ENCODE results near the gene GNRHR.
"Not testable (repeated sequence)": the region's sequence is repeated elsewhere in the genome, so short reads cannot be mapped to it uniquely, and the experiment has no call there.

Gene GNRHR

GRCh38 chr4:67730511-67730910, 23.7 kb downstream of the GNRHR start:
- FAIRE-seq; DNase-seq (ENCODE audit: insufficient read length, low spot score): not testable (repeated sequence)

- no peak for DNase-seq (ENCODE audit: insufficient read length, low spot score)
- no peak for FAIRE-seq
These were observed 26.9 kb downstream of the GNRHR start for GRCh38 chr4:67727124-67727850.

- no peak for FAIRE-seq
These were observed 28.2 kb downstream of the GNRHR start for GRCh38 chr4:67725981-67726380.

GRCh38 chr4:67725132-67725531, 29.1 kb downstream of the GNRHR start:
- DNase-seq (ENCODE audit: insufficient read length, low spot score) (no peak), FAIRE-seq (no peak)

More at GRCh38 chr4:67725981-67726380, 28.2 kb downstream of the GNRHR start:
- no peak for DNase-seq (ENCODE audit: insufficient read length, low spot score)

- FAIRE-seq (no peak), DNase-seq (ENCODE audit: insufficient read length, low spot score) (no peak)
These were observed 30.2 kb downstream of the GNRHR start for GRCh38 chr4:67723949-67724348.

GRCh38 chr4:67723341-67723740, 30.8 kb downstream of the GNRHR start:
- FAIRE-seq (no peak), DNase-seq (ENCODE audit: insufficient read length, low spot score) (no peak)

- FAIRE-seq (no peak), DNase-seq (ENCODE audit: insufficient read length, low spot score) (no peak)
These were observed 32.2 kb downstream of the GNRHR start for GRCh38 chr4:67721770-67722597.

GRCh38 chr4:67721315-67721769, 32.8 kb downstream of the GNRHR start:
- no peak for FAIRE-seq

GRCh38 chr4:67719953-67720617, 34.1 kb downstream of the GNRHR start:
- FAIRE-seq (no peak), DNase-seq (ENCODE audit: insufficient read length, low spot score) (no peak)

More at GRCh38 chr4:67721315-67721769, 32.8 kb downstream of the GNRHR start:
- no peak for DNase-seq (ENCODE audit: insufficient read length, low spot score)

- no peak for DNase-seq (ENCODE audit: insufficient read length, low spot score)
- no peak for FAIRE-seq
These were observed 35.3 kb downstream of the GNRHR start for GRCh38 chr4:67718848-67719247.

GRCh38 chr4:67717586-67717985, 36.6 kb downstream of the GNRHR start:
- no peak for FAIRE-seq
- no peak for DNase-seq (ENCODE audit: insufficient read length, low spot score)

- no peak for FAIRE-seq
- no peak for DNase-seq (ENCODE audit: insufficient read length, low spot score)
These were observed 39.2 kb downstream of the GNRHR start for GRCh38 chr4:67714955-67715354.

- no peak for DNase-seq (ENCODE audit: insufficient read length, low spot score)
- FAIRE-seq = no peak
These were observed 40.0 kb downstream of the GNRHR start for GRCh38 chr4:67714248-67714583.

GRCh38 chr4:67713529-67714247, 40.5 kb downstream of the GNRHR start:
- DNase-seq (ENCODE audit: insufficient read length, low spot score) = no peak
- no peak for FAIRE-seq

- FAIRE-seq (no peak), DNase-seq (ENCODE audit: insufficient read length, low spot score) (no peak)
These were observed 41.3 kb downstream of the GNRHR start for GRCh38 chr4:67712650-67713528.

- no peak for DNase-seq (ENCODE audit: insufficient read length, low spot score)
- FAIRE-seq = no peak
These were observed 42.1 kb downstream of the GNRHR start for GRCh38 chr4:67712000-67712625.

GRCh38 chr4:67706682-67707081, 47.5 kb downstream of the GNRHR start:
- DNase-seq (ENCODE audit: insufficient read length, low spot score); FAIRE-seq: not testable (repeated sequence)

- no peak for FAIRE-seq
These were observed 49.3 kb downstream of the GNRHR start for GRCh38 chr4:67704843-67705242.

GRCh38 chr4:67702166-67702565, 52.0 kb downstream of the GNRHR start:
- DNase-seq (ENCODE audit: insufficient read length, low spot score) (no peak), FAIRE-seq (no peak)

More at GRCh38 chr4:67704843-67705242, 49.3 kb downstream of the GNRHR start:
- no peak for DNase-seq (ENCODE audit: insufficient read length, low spot score)

Data from HTR-8/SVneo (cell line).